KOPT-K1 (cell line): Measurements from ENCODE around the gene GBP5.
A peak's percentile ranks its signal among the peaks of the same experiment; 100 is the strongest.
"Not testable (repeated sequence)": the region's sequence is repeated elsewhere in the genome, so short reads cannot be mapped to it uniquely, and the experiment has no call there.

Experiments used
- H3K27ac ChIP-seq: fragments of 200-600 bp; sonication (generic); 2 replicates; pipeline ENCODE4 v1.5.1; 2016; ENCODE audit warnings: antibody characterized with exemption, mild to moderate bottlenecking, low read depth, low read length; ENCODE audit not compliant: poor library complexity, severe bottlenecking
- H3K36me3 ChIP-seq: fragments of 200-600 bp; sonication (generic); 2 replicates; pipeline ENCODE4 v1.5.1; 2017; ENCODE audit warnings: antibody characterized with exemption, mild to moderate bottlenecking, low read length, moderate library complexity; ENCODE audit not compliant: insufficient read depth
- H3K9me3 ChIP-seq: fragments of 200-600 bp; sonication (generic); 2 replicates; pipeline ENCODE4 v1.5.1; 2017; ENCODE audit warnings: antibody characterized with exemption, low read length, mild to moderate bottlenecking; ENCODE audit not compliant: insufficient read depth, poor library complexity, severe bottlenecking

The GBP5 gene

GRCh38 chr1:89291276-89291675 is 18.6 kb upstream of the GBP5 start:
- Histone ChIP-seq H3K27ac (no peak overlapping the region), H3K36me3 (no peaks in the 10 kb centered on the region), H3K9me3 (peaks cover 21% of the 10 kb centered on the region)

- Histone ChIP-seq H3K36me3 (no peaks in the 10 kb centered on the region), H3K27ac (no peak overlapping the region), H3K9me3 (peaks cover 21% of the 10 kb centered on the region)
These were observed 15.3 kb upstream of the GBP5 start for GRCh38 chr1:89288051-89288340.

- Histone ChIP-seq H3K36me3 (no peaks in the 10 kb centered on the region), H3K27ac (peak overlapping the region; percentile 86), H3K9me3 (peaks cover 15% of the 10 kb centered on the region)
These were observed 14.8 kb upstream of the GBP5 start for GRCh38 chr1:89287181-89288050.

GRCh38 chr1:89286549-89287180 is 14.0 kb upstream of the GBP5 start:
- Histone ChIP-seq H3K27ac (peak overlapping the region; percentile 86), H3K36me3 (no peaks in the 10 kb centered on the region), H3K9me3 (peaks cover 12% of the 10 kb centered on the region)

- Histone ChIP-seq H3K36me3 (no peaks in the 10 kb centered on the region), H3K9me3 (peaks cover 12% of the 10 kb centered on the region), H3K27ac (peak overlapping the region; percentile 86)
These were observed 13.2 kb upstream of the GBP5 start for GRCh38 chr1:89285745-89286380.

- H3K27ac ChIP-seq, result not testable (repeated sequence)
- peaks cover 12% of the 10 kb centered on the region for H3K9me3 ChIP-seq
These were observed 11.6 kb upstream of the GBP5 start for GRCh38 chr1:89284078-89284763.

GRCh38 chr1:89280766-89281165 is 8.1 kb upstream of the GBP5 start:
- Histone ChIP-seq H3K36me3 (no peaks in the 10 kb centered on the region), H3K27ac (no peak overlapping the region), H3K9me3 (peaks cover 12% of the 10 kb centered on the region)

More at GRCh38 chr1:89284078-89284763, 11.6 kb upstream of the GBP5 start:
- H3K36me3 ChIP-seq, result not testable (repeated sequence)

GRCh38 chr1:89279011-89279466 is 6.4 kb upstream of the GBP5 start:
- H3K9me3 ChIP-seq, result peaks cover under 1% of the 10 kb centered on the region
- no peaks in the 10 kb centered on the region for H3K36me3 ChIP-seq
- H3K27ac ChIP-seq, result peak overlapping the region; percentile 43

- Histone ChIP-seq H3K9me3 (no peaks in the 10 kb centered on the region), H3K27ac (no peak overlapping the region), H3K36me3 (no peaks in the 10 kb centered on the region)
These were observed 5.1 kb upstream of the GBP5 start for GRCh38 chr1:89277725-89278124.

GRCh38 chr1:89276690-89277089 is 4.0 kb upstream of the GBP5 start:
- Histone ChIP-seq H3K27ac (no peak overlapping the region), H3K9me3 (no peaks in the 10 kb centered on the region), H3K36me3 (no peaks in the 10 kb centered on the region)

GRCh38 chr1:89274411-89274857 is 1.8 kb upstream of the GBP5 start:
- Histone ChIP-seq H3K27ac (no peak overlapping the region), H3K9me3 (no peaks in the 10 kb centered on the region)

GRCh38 chr1:89273324-89273778 is 691 bp upstream of the GBP5 start:
- no peaks in the 10 kb centered on the region for H3K36me3 ChIP-seq
- no peaks in the 10 kb centered on the region for H3K9me3 ChIP-seq
- no peak overlapping the region for H3K27ac ChIP-seq

More at GRCh38 chr1:89274411-89274857, 1.8 kb upstream of the GBP5 start:
- no peaks in the 10 kb centered on the region for H3K36me3 ChIP-seq

GRCh38 chr1:89271341-89272015 is 1.2 kb downstream of the GBP5 start:
- peak overlapping the region; percentile 40 for H3K27ac ChIP-seq

GRCh38 chr1:89270423-89270822 is 2.2 kb downstream of the GBP5 start:
- no peaks in the 10 kb centered on the region for H3K36me3 ChIP-seq
- H3K9me3 ChIP-seq, result no peaks in the 10 kb centered on the region
- H3K27ac ChIP-seq, result no peak overlapping the region

More at GRCh38 chr1:89271341-89272015, 1.2 kb downstream of the GBP5 start:
- Histone ChIP-seq H3K36me3 (no peaks in the 10 kb centered on the region), H3K9me3 (no peaks in the 10 kb centered on the region)
